MV-4-11 (cell line): ENCODE results near the gene RCAN2.
A peak's percentile ranks its signal among the peaks of the same experiment; 100 is the strongest.

Experiments used
- DNase-seq: peaks from one replicate; lab custom pipeline; 2025; lab: John Stamatoyannopoulos, UW

The RCAN2 gene

DNA sequence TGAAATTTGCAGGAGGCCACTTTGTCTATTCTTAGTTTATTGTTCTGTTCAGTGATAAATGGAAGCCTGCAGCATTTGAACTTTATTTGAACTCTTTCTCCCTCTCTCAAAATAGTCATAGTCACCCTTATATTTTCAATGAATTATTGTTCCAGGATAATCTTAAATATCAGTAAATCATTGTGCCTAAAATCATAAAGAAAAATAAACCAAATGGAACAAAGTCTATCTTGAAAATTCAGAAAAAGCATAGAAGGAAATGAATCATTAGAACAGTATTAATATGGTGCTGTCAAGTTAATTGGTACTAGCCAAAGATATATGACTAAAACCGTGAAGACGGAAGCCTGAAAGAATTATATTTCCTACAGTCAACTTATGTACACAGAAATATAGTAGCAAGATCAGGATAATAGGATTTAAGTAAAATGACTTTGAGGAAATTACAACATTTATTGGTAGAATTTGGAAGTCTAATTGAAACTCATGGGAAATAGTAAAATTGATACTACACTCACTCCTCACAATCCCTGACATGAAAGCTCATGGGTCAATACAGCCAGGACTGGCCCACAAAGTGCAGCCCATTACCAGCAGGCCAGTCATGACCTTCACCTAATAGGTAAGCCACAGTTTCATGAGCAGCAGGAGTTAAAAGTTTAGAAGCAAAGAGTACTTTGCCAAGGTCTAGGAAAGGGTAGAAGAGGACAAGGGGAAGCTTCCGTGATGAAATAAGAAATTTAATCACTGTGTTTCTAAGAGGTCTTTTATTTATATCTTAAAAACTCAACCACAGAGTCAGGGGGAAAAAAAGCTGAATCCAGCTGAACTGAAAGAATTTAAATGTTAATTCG is 200.6 kb downstream of the RCAN2 start:
- DNase-seq = no peak

DNA sequence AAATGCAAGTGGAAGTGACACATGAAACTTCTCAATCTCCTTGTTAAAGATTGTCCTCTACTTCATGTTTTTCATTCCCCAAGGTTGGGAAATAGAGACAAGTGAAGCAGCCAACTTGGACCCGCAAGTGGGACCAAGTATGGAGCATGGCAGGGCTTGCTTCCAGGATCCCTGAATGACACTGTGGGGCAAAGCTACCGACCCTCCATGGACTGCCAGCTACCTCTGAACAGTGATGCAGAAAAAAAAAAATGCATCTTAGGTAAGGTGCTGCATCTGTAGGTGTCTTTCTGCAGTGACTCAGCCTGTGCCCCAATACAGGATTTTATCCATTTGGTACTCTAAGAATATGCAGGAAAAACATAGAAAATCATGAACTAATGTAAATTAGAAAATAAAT is 201.4 kb downstream of the RCAN2 start:
- no peak for DNase-seq

DNA sequence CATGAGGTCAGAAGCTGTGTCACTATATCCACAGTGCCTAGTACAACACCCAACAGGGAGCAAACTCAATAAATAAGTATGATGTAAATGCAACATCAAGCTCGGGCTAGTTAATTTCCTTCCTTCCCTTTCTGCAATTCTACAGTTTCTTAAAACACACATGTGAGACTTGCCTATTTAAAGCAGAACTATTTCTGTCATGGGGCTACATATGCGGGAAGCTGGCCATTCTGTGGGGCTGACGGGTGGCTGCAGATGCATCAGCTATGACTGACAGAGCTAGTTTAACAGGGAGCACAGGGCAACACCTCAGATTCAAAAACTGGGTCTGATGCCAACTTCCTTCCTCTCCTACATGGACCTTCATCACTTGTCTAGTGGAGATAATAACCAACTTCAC is 202.4 kb downstream of the RCAN2 start:
- peak; percentile 16 for DNase-seq

DNA sequence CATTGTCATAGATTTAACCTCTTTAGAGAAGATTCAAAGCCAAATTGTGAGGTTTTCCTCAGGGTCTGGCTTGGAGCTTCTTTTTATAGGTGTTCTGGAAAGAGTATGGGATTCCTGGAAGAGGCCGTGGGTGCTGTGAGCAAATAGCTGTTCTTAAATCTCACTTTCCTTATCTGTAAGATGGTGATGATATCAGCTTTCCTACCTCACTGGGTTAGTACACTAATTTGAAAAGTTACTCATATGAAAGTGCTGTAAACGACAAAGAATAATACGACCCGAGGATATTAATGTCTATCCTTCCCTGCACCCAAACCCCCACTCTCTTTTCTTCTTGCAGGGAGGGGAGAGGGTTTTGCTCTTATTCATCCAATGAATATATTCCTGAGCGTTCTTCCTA is 203.6 kb downstream of the RCAN2 start:
- DNase-seq = no peak

DNA sequence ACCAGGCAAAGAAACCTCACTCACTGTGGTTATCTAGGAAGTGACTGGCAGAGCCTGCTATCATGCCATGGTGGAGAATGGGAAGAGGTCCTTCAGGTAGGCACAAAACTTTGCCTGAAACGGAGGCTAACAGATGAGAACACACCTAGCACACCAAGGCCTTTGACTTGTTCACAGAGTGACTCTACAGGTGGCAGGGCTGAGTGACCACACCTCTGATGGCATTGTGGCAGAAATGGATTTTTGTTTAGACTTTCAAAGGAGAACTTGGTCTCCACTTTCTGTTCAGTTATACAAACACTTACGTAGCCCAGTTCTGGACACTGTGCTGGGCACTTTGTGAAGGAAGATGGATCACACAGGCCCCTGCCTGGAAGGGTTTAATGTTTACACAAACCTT is 204.2 kb downstream of the RCAN2 start:
- DNase-seq = no peak

DNA sequence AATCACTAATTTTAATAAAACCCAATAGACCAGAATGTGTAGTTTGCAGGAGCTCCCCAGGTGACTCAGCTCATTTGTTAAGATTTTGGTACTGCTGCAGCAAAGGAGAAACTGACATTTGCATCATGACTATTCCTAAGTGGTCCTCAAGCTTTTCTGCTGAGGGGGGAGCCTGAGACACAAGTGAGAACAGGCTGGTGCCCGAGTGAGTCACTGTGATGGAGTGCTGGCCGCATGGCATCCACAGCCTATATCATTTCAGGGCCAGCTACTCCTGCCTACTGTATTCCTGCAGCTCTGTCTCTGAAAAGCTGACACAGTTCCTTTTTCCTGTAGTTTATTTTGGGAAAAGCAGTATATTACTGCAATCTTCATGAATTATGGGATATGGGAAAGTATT is 206.8 kb downstream of the RCAN2 start:
- no peak for DNase-seq

DNA sequence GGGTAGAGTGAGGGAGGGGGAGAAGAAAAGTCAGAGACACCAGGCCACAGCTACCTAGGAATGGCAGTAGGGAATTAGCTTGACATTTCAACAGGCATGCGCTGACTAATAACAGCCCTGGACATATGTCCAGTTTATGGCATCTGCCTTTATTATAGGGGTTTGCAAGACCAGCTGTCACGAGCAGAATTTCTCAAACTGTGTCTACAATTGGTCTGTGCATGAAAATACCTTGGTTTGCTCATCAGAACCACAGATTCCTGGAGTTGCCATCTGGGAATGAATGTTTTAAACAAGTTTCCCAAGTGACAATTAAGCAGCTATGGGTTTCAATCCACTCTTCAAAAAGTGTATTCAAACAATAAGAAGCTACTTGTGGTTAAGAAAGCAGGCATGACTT is 210.1 kb downstream of the RCAN2 start:
- no peak for DNase-seq

DNA sequence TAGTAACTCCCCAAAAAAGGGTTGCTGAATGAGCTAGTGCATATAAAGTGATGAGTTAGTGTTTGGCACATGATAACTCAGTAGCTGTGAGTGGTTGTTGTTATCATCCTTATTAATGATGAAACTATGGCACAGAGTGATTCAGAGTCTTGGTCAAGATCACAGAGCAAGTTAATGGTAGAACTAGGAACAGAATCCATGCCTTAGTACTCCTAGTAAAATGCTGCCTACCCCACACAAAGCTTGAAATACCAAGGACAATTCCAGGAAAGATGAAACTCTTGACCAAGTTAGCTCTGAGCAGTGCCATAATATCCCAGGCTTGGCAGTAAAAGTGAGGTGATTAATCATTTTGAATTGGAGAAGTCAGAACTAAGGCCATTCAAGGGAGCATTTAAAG is 211.4 kb downstream of the RCAN2 start:
- DNase-seq = no peak

DNA sequence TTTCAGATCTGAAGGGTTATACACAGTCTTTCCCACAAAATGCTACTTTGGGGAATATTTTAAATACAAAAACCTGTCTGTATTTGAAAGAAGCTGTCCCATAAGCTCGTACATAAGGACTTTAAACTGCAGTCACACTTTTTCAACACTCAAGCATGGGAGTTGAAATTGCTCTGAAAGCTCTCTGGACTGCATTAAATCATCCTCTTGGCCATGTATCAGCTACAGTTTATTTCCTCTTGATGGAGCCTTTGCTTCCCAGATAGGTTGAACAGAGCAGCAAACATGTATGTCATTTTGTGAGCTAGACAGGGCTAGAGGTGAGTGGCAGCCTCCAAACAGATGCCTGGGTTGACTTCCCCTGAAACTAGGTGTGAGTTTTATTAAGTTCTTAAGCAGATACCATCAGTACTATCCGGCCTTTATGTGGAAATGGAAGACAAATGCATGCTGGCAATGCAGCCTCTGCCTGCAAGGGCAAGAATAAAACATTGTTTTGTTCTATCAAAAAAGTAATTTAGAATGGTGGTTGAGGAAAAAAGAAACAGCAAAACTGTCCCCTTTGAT is 214.6 kb downstream of the RCAN2 start:
- DNase-seq = no peak

DNA sequence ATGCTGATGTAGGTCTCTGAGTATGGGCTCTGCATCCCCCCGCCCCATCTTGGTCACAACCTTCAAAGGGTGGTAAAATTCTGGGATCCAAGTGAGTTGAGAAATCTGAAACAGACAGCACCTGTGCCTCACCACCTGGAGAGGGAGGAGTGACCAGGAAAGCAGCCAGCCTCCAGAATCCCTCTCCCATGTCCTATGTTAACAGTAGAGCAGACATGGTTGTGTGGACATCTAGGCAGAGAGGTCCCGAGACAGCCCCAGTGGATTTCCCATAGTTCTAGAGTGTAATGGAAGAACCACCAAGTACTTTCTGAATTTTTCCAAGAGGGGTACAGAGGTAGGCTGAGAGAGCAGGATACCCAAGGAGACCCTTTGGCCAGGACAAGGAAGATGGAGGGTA is 216.7 kb downstream of the RCAN2 start:
- DNase-seq = no peak

DNA sequence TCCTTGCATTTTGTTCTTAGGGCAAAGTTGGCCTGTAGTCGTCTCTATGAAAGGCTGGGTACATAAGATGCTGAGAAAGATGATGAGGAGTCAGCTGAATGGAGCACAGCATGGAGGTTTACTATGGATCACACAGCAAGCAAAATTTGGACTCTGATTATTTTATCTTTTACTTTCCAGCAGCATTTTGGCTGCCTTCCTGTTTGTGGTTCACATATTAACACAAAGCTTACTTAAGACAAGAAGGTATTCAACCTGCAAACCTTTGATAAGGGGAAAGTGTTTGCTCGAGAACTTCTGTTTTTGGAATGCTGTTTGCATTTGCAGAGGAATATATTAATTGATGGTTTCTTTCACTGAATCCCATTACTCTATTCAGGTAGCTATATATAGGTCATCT is 217.3 kb downstream of the RCAN2 start:
- DNase-seq = no peak

DNA sequence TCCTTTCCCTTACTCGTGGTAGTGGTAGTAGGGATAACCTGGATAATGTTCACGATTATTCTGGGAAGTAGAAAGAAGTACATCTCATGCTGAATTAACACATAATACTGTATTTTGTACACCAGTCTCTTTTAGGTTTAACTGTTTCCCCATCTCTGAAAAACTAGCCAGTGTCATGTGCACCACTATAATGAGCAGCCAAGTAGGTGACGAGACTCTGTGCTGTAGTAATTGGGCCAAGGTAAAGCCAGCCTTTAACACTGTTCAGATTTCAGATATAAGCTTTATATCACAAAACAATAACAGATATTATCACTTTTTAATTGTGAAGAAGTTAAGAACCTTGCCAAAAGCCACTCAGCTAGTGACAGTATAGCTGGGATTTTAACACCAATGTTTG is 219.5 kb downstream of the RCAN2 start:
- no peak for DNase-seq

DNA sequence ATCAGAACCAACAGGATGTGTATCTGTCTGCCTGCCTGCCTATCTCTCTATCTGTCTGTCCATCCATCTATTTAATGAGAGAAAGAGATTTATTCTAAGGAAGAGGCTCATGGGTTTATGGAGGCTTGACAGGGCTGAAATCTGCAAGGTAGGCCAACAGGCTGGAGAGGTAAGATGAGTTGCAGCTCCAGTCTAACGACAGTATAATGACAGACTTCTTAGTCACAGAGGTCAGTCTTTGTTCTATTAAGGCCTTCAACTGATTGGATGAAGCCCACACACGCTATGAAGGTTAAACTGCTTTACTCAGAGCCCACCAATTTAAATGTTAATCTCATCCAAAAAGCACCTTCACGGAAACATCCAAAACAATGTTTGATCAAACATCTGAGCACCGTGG is 220.1 kb downstream of the RCAN2 start:
- DNase-seq = no peak

DNA sequence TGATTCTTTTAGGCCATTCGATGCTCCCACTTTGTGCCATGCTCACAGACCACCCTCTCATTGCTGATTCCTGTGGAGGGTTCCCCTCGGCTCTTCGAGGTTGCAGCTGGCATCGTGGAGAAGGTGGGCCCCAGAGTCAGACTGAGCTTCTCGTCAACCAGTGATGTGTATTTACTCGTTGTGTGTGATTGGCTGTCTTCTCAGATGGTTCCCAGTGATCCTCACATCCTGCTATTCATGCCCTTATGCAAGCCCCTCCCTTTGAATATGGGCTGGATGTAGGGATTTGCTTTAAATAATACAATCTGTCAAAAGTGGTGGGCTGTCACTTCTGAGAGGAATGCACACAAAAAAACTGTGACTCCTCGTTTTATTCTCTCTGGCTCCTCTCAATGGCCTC is 220.9 kb downstream of the RCAN2 start:
- no peak for DNase-seq

DNA sequence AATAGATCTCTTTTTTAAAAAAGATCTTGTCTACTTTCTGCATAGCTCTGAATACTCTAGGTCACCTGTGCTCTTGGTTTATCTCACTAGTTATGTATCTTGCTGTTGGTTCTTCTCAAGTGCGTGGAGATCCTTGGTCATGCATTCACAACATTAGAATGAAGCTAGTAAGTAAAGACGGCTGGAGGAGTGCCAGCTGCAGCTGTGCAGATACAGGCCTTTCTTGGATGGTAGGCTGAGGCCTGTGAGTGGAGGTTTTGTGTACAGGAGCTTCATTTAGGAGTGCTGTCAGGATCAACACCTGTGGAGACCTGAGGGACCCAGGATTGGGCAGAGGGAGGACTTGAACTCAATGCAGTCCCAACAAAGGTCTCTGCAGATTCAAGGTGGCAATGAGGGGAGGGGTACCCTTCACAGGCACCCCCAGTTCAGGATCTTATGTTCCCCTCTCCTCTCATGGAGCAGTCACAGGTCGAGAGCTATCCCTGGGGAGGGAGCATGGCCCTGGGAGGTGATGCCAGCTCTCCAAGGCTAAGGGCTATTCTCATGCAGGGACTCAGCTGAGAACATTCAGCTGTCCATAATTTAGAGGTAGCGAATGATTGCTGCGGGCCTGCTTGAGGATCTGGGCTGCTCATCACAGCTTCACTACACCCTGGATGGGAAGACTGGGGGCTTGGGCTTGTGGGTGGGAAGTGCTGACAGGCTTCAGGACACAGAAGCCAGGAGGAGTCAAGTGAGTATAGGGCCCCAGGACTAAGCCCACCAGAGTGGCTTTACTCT is 221.6 kb downstream of the RCAN2 start:
- no peak for DNase-seq

DNA sequence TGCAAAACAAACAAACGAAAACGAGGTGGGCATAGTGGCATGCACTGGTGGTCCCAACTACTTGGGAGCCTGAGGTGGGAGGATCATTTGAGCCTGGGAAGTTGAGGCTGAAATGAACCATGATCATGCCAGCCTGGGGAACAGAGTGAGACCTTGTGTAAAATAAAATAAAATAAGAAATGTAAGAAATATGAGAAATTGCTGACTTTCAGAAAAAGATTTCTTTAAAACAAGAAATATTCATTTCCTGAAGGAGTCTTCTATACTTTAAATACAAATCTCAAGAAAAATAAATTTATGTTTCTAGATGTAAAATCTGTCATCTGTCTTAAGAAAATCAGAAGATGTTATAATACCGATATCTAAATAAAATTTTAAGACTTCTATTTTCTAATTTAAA is 223.7 kb downstream of the RCAN2 start:
- no peak for DNase-seq

DNA sequence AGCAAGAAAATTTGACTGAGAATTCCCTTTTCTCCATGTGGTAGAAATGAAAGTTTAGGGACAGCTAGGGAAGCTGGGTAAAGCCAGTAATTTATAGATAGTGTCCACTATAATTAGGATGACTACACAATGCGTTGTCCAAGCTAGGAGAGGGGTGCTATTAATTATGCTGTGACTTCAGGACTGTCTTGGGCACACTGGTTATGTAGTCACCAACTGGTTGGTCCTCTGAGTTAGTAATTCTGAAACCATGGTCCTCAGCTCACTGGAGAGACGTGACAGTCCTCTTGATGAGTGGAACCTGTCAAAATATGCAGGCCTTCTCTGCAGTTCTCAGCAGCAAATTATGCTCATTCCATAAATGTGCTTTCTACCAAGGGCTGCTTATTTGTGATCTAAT is 225.9 kb downstream of the RCAN2 start:
- DNase-seq = no peak

DNA sequence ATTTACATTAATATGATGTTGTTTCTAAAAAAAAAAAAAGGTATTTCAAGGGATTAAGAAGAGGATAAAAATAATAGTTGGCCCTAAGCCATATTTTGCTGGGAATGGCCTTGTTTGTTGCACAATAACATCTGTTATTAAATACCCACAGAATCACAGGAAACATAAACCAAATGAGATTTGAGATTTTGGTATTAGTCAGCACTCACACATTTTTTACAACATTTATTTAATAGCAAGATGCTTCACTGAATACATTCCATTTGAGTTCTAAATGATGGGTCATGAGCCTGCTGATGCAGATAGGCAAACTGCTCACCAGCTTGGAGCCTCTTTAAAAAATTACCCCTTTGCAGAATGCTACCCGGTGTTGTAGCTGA is 227.6 kb downstream of the RCAN2 start:
- no peak for DNase-seq

DNA sequence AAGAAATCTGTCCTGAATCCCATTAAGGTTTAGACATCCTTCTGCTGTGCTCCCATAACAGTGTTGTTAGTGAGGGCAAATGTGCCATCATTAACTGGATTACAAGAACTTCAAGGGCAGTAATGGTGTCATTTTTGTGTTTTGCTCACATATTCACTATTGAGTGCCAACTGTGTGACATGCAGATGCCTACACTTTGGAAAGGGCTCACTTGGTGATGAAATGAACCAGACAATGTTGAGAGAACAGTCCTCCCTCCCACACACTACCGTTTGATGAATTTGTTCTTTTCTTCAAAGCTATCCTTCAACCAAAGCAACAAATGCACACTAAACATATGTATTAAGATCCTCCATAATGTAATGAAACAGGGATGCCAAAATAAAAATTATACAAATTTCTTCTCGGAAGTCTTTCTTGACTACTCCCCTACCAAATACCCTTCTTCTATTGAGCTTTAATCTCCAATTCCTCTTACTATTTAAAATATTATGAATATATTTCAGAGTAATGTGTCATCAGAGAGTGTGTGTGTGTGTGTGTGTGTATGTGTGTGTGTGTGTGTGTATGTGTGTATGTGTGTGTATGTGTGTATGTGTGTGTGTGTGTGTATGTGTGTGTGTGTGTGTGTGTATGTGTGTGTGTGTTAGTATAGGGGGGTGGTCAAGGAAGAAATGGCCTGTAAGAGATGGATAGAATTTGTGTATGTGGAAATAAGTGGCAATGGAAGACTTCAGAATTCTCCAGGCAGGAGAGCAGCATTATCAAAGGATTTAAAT is 228.1 kb downstream of the RCAN2 start:
- DNase-seq = no peak

DNA sequence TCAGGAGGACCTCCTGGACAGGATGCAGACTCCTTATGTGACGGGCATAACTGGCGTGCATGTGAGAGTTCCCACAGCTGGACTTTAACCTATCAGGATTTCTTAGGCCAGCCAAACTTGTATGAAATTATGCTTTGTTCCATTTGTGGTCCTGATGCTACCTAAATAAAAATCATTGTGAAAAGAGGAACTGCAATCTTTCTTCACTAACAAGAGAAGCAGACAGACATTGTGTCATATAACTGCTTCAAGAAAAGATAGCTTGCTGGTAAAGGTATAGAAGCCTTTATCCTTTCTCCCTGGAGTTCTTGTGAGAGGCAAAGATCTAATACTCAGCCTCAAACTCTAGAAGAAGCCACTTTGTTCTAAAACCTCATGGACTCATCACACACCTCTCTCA is 233.0 kb downstream of the RCAN2 start:
- DNase-seq = no peak

DNA sequence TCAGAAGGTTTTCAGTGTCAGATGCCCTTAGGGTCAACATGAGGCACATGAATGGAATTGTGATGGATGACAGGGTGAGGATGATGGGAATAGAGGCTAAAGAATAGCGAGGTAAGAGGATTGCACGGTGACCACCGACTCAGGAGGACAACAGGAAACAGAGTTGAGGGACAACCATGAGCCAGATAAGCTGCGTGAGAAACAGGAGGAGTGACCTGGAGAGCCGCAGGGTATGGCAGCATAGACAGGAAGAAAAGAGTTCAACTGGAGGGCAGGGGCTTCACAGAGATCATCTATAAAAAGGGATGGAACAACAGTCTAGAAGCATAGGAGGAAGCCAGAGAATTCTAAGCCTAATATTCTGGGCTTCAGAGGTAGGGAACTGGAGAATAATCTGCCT is 235.7 kb downstream of the RCAN2 start:
- no peak for DNase-seq

DNA sequence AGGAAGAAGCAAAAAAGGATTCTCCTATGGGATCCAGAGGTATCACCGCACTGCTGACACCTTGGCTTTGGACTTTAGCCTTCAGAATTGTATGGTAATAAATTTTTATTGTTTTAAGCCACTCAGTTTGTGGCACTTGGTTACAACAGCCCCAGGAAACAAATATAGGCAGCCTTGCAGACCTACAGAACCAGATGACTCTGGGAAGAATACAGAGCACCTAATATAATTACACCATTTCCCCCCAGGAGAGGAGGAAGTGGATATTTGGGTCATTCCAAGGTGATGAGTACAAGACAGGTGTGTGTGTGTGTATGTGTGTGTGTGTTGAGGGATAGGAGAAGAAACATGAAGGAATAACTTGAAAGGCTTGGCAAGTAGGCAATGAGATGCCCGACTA is 236.3 kb downstream of the RCAN2 start:
- no peak for DNase-seq

DNA sequence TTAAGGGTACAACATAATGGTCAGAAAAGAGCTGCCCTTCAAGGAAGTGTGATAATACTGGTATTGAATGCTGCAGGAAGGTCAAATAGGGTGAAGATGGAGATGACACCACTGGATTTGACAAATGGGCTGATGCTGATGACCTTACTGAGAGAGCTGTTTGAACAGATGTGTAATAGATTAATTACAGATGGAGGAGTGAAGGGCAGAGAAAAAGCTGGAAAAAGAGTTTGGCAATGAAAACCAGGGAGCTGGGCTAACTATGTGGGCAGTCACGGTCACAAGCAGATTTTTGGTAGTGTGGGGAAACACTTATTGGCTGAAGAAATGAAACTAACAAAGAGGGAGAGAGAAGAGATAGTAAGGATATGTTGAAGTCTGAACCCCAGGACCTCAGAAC is 236.9 kb downstream of the RCAN2 start:
- no peak for DNase-seq
